GM06990 (cell line): Measurements from ENCODE around the gene DOK4.
"Not testable (repeated sequence)": the region's sequence is repeated elsewhere in the genome, so short reads cannot be mapped to it uniquely, and the experiment has no call there.

Source experiments
- DNase-seq: peaks from one replicate; pipeline ENCODE4 v3.0.0-alpha.2; 2011; ENCODE audit not compliant: insufficient read length; ENCODE audit errors: extremely low read depth
- H3K27me3 ChIP-seq: replicated peaks from 2 replicates; pipeline ENCODE4 v1.6.0; 2011; ENCODE audit warnings: low read length; ENCODE audit not compliant: control insufficient read depth, insufficient read depth
- H3K36me3 ChIP-seq: 2 replicates; pipeline ENCODE4 v1.5.1; 2011; ENCODE audit warnings: low read length; ENCODE audit not compliant: control insufficient read depth, insufficient read depth
- H3K4me3 ChIP-seq: replicated peaks from 2 replicates; pipeline ENCODE4 v1.5.1; 2011; ENCODE audit warnings: low read depth, mild to moderate bottlenecking, control low read depth, low read length
- TF ChIP-seq, protein P1 (sequence below): IDR thresholded peaks from 2 replicates; pipeline ENCODE4 v1.5.1; 2011; ENCODE audit warnings: low read length, control low read depth, mild to moderate bottlenecking, inconsistent platforms; ENCODE audit not compliant: insufficient read depth, poor library complexity, severe bottlenecking

DOK4 gene

DNA sequence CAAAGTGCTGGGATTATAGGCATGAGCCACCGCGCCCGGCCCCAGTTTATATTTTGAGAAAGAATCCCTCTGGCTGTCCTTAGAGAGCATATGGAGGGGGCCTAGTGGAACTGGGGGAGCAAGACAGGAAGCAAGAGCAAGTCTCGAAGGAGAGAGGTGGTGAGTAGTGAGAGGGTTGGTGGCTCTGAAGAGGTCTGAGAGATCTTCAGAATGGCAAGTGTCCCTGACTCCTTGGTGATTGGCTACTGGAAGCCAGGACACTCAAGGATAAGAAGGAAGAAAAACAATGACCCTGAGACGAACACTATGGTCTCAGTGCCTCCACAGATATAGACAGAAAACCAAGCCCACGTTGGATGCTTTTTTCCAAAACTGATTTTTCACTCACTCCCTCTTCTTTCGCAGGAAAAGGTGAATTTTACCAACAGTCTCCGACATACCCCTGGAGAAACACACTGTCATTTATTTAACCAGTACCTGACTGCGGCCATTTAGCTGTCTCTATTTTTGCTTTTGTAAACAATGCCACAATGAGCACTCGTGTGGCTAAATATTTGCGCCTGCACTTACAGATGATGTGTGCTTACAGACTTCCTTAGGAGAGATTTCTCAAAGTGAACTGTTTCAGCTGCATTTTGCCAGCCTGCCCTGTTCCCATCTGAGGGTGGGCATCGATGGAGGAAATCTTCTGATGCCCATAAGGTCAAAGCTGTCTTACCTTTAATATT is 15.9 kb upstream of the DOK4 start:
- no peaks in the 10 kb centered on the region for H3K36me3 ChIP-seq
- H3K27me3 ChIP-seq = peaks cover 1% of the 10 kb centered on the region
- no peak for DNase-seq
- TF ChIP-seq, protein P1, sequence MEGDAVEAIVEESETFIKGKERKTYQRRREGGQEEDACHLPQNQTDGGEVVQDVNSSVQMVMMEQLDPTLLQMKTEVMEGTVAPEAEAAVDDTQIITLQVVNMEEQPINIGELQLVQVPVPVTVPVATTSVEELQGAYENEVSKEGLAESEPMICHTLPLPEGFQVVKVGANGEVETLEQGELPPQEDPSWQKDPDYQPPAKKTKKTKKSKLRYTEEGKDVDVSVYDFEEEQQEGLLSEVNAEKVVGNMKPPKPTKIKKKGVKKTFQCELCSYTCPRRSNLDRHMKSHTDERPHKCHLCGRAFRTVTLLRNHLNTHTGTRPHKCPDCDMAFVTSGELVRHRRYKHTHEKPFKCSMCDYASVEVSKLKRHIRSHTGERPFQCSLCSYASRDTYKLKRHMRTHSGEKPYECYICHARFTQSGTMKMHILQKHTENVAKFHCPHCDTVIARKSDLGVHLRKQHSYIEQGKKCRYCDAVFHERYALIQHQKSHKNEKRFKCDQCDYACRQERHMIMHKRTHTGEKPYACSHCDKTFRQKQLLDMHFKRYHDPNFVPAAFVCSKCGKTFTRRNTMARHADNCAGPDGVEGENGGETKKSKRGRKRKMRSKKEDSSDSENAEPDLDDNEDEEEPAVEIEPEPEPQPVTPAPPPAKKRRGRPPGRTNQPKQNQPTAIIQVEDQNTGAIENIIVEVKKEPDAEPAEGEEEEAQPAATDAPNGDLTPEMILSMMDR = no peak
- H3K4me3 ChIP-seq = no peak overlapping the region

DNA sequence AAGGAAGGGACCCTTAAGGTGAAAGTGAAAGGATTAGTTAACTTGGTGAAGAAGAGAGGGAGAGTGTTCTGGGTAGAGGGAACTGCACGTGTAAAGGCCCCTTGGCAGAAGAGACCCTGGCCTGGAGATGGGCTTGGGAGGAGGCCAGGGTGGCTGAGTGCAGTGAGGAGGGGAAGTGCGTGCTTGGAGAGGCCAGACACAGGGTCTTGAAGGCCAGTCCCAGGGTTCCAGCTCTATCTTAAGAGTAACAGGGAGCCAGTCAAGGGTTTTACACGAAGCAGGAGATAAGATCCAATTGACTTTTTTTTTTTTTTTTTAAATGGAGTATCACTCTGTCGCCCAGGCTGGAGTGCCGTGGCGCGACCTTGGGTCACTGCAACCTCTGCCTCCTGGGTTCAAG is 15.2 kb upstream of the DOK4 start:
- Histone ChIP-seq H3K27me3 (peaks cover 1% of the 10 kb centered on the region), H3K36me3 (no peaks in the 10 kb centered on the region), H3K4me3 (no peak overlapping the region)
- TF ChIP-seq, protein P1 = no peak
- no peak for DNase-seq

DNA sequence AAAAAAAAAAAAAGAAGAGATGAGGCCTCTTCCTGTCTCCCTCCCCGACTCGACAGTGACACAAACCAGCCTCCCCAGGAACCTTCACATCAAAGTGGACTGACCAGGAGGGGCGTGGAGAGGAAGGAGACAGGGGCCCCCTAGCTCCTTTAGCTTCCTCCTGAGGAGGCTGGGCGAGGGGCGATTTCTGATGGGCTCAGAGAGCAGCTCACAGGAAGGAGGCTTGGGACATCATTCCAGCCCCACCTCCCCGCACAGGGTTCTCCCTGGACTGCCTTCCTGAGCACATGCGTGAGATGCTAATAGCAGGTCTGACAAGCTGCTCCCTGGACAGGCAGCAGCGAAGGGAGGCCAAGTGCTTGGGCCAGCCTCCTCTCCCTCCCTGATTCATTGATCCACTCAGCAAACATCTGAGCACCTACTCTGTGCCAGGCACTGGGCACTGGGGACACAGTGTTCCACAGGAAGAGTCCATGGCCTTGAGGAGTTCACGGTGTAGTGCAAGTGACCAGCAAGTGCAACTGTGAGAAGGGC is 14.4 kb upstream of the DOK4 start:
- Histone ChIP-seq H3K36me3 (no peaks in the 10 kb centered on the region), H3K4me3 (no peak overlapping the region), H3K27me3 (peaks cover 1% of the 10 kb centered on the region)
- TF ChIP-seq, protein P1 = no peak
- DNase-seq = no peak

DNA sequence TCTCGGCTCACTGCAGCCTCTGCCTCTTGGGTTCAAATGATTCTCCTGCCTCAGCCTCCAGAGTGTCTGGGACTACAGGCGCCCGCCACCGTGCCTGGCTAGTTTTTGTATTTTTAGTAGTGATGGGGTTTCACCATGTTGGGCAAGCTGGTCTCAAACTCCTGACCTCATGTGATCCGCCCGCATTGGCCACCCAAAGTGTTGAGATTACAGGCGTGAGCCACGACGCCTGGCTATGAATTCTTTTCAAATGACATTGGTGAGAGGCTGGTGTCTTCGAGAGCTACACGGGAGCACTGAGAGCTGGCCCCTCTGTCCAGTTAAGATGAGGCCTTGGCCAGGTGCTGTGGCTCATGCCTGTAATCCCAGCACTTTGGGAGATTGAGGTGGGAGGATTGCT is 13.6 kb upstream of the DOK4 start:
- H3K27me3 ChIP-seq, DNase-seq, H3K36me3 ChIP-seq, H3K4me3 ChIP-seq: not testable (repeated sequence)

- H3K36me3 ChIP-seq = no peaks in the 10 kb centered on the region
- TF ChIP-seq, protein P1 = no peak
- H3K4me3 ChIP-seq = no peak overlapping the region
- DNase-seq = no peak
- no peaks in the 10 kb centered on the region; the same call in 1 of the 2 replicates for H3K27me3 ChIP-seq
Measured at GRCh38 chr16:57498031-57498430, 11.7 kb upstream of the DOK4 start.

DNA sequence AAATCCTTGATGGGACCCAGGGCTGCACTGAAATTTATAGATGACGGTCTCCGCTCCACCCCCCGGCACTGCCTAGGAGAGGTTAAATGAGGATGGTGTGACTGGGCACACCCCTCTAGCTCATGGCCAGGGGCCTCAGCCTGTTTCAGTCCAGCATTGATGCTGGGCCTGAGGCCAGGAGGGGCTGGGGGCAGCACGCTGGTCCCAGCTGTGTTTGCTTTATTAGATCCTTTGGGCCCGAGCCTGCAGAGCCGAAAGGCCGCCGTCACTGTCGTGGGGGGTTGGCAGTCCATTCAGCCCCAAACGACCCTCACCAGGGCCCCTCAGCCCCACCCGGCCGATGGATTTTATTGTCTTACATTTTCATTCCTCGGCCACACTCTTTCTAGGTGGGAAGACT is 10.8 kb upstream of the DOK4 start:
- no peaks in the 10 kb centered on the region for H3K36me3 ChIP-seq
- TF ChIP-seq, protein P1 = no peak
- H3K27me3 ChIP-seq = no peaks in the 10 kb centered on the region; the same call in 1 of the 2 replicates
- no peak overlapping the region for H3K4me3 ChIP-seq
- no peak for DNase-seq
